IMR-90 (cell line): ENCODE results near the gene MAGI1. TPM values are rescaled to one million over a fixed set of nuclear protein-coding genes. Genes with fewer than 3 reads are reported as not detected.
A peak's percentile ranks its signal among the peaks of the same experiment; 100 is the strongest.

Source experiments
- ATAC-seq: fragments of 200-7000 bp; cut with Tn5 transposase; 2 replicates; pipeline ENCODE4 v1.9.1; 2020; ENCODE audit warnings: low read depth, mild to moderate bottlenecking, moderate library complexity
- BruUV-seq: library from RNA; stranded (reverse); fragments of 400-500 nt; replicated peaks from 2 replicates; lab custom pipeline; 2021; lab: Mats Ljungman, UMichigan
- CTCF ChIA-PET: fragments of 300-600 bp; formaldehyde crosslinking; extraction: SDS; loops from one replicate; lab custom pipeline; 2021; ENCODE audit warnings: antibody characterized with exemption; lab: Yijun Ruan, JAX
- POLR2A ChIA-PET: fragments of 300-600 bp; sonication (Branson Sonifier 250); formaldehyde crosslinking; loops from one replicate; lab custom pipeline; 2022; ENCODE audit warnings: antibody characterized with exemption; ENCODE audit not compliant: unreplicated experiment; lab: Charles Lee
- DNase-seq: peaks from one replicate; pipeline ENCODE4 v3.0.0; 2013
- H2AFZ ChIP-seq: replicated peaks from 2 replicates; pipeline ENCODE3; 2013; ENCODE audit warnings: low read length, mild to moderate bottlenecking; ENCODE audit not compliant: poor library complexity
- H2AK5ac ChIP-seq: 2 replicates; pipeline ENCODE4 v1.6.1; 2013; ENCODE audit warnings: low read depth, low read length, inconsistent platforms
- H2AK9ac ChIP-seq: replicated peaks from 2 replicates; pipeline ENCODE3; 2013; ENCODE audit warnings: mild to moderate bottlenecking, low read depth, low read length, moderate library complexity; ENCODE audit not compliant: poor library complexity
- H2BK120ac ChIP-seq: 2 replicates; pipeline ENCODE4 v1.6.1; 2013; ENCODE audit warnings: low read depth, low read length, inconsistent platforms
- H2BK15ac ChIP-seq: 3 replicates; pipeline ENCODE4 v1.6.1; 2013; ENCODE audit warnings: low read depth, low read length, inconsistent platforms
- H2BK20ac ChIP-seq: 2 replicates; pipeline ENCODE4 v1.6.1; 2013; ENCODE audit warnings: low read depth, mild to moderate bottlenecking, inconsistent platforms, low read length, moderate library complexity
- H2BK5ac ChIP-seq: 2 replicates; pipeline ENCODE4 v1.6.1; 2013; ENCODE audit warnings: mild to moderate bottlenecking, low read depth, low read length, inconsistent platforms; ENCODE audit not compliant: poor library complexity, severe bottlenecking
- H3K14ac ChIP-seq: replicated peaks from 2 replicates; pipeline ENCODE4 v1.6.1; 2013; ENCODE audit warnings: low read depth, low read length, inconsistent platforms
- H3K18ac ChIP-seq: 2 replicates; pipeline ENCODE4 v1.6.1; 2013; ENCODE audit warnings: low read depth, low read length, control low read depth
- H3K23ac ChIP-seq: 2 replicates; pipeline ENCODE4 v1.6.1; 2013; ENCODE audit warnings: low read depth, low read length, inconsistent platforms
- H3K27ac ChIP-seq: 2 replicates; pipeline ENCODE4 v1.5.1; 2013; ENCODE audit warnings: mild to moderate bottlenecking, control low read depth, low read length; ENCODE audit not compliant: insufficient read depth
- H3K27me3 ChIP-seq: 2 replicates; pipeline ENCODE4 v1.6.1; 2013; ENCODE audit warnings: low read length; ENCODE audit not compliant: control insufficient read depth, insufficient read depth
- H3K36me3 ChIP-seq: 2 replicates; pipeline ENCODE4 v1.6.1; 2013; ENCODE audit warnings: low read length, mixed read lengths; ENCODE audit not compliant: control insufficient read depth, insufficient read depth
- H3K4ac ChIP-seq: 2 replicates; pipeline ENCODE4 v1.6.1; 2013; ENCODE audit warnings: low read depth, low read length, inconsistent platforms
- H3K4me1 ChIP-seq: 2 replicates; pipeline ENCODE4 v1.6.1; 2013; ENCODE audit warnings: low read length, mixed read lengths; ENCODE audit not compliant: control insufficient read depth, insufficient read depth
- H3K4me2 ChIP-seq: 2 replicates; pipeline ENCODE4 v1.6.1; 2013; ENCODE audit warnings: low read depth, mild to moderate bottlenecking, control low read depth, low read length, moderate library complexity
- H3K4me3 ChIP-seq: 2 replicates; pipeline ENCODE4 v1.5.1; 2013; ENCODE audit warnings: low read depth, mild to moderate bottlenecking, control low read depth, low read length, moderate library complexity; ENCODE audit not compliant: insufficient read depth
- H3K56ac ChIP-seq: 2 replicates; pipeline ENCODE4 v1.6.1; 2013; ENCODE audit warnings: low read length, inconsistent platforms; ENCODE audit not compliant: insufficient read depth; ENCODE audit errors: extremely low read depth
- H3K79me1 ChIP-seq, 2 experiments: 2 replicates each; pipeline ENCODE4 v1.6.1; 2013; ENCODE audit warnings: low read length in 2 of 2, inconsistent platforms in 1 of 2, low read depth in 1 of 2
- H3K9ac ChIP-seq: 2 replicates; pipeline ENCODE4 v1.6.1; 2013; ENCODE audit warnings: low read depth, low read length, control low read depth
- H3K9me1 ChIP-seq: 2 replicates; pipeline ENCODE4 v1.6.1; 2013; ENCODE audit warnings: low read length, inconsistent platforms; ENCODE audit not compliant: insufficient read depth
- H3K9me3 ChIP-seq: 2 replicates; pipeline ENCODE4 v1.6.1; 2013; ENCODE audit warnings: low read length; ENCODE audit not compliant: control insufficient read depth, insufficient read depth
- H4K20me1 ChIP-seq: 2 replicates; pipeline ENCODE4 v1.6.1; 2013; ENCODE audit warnings: low read length, inconsistent platforms; ENCODE audit not compliant: insufficient read depth
- H4K5ac ChIP-seq: 2 replicates; pipeline ENCODE4 v1.6.1; 2013; ENCODE audit warnings: mild to moderate bottlenecking, low read depth, low read length, control low read depth
- H4K8ac ChIP-seq, 2 experiments: 2 replicates each; pipeline ENCODE4 v1.6.1; 2013; ENCODE audit warnings: low read depth in 2 of 2, low read length in 2 of 2, control low read depth in 1 of 2, inconsistent platforms in 1 of 2
- H4K91ac ChIP-seq: 2 replicates; pipeline ENCODE4 v1.6.1; 2013; ENCODE audit warnings: low read depth, low read length, inconsistent platforms; ENCODE audit not compliant: insufficient read depth
- NFE2L2 ChIP-seq: fragments of 150-350 bp; IDR thresholded peaks from 2 replicates; pipeline ENCODE4 v1.6.1; 2016; ENCODE audit warnings: low read depth, mild to moderate bottlenecking, low read length
- RAD21 ChIP-seq: IDR thresholded peaks from 2 replicates; pipeline ENCODE4 v1.6.1; 2012; ENCODE audit warnings: low read length, improper control_type of control experiment
- SMC3 ChIP-seq: fragments of 150-350 bp; IDR thresholded peaks from 2 replicates; pipeline ENCODE4 v1.6.1; 2016; ENCODE audit warnings: low read depth, mild to moderate bottlenecking, antibody characterized with exemption, low read length, moderate library complexity
- WGBS, 2 experiments: methylation state at CpG; one replicate each; pipeline versions ENCODE4 v1.1.5 to v1.1.7; 2013; ENCODE audit warnings: missing lambda C conversion rate in 2 of 2; ENCODE audit not compliant: insufficient read length in 1 of 2; ENCODE audit errors: extremely low coverage in 2 of 2; 5-methylcytosine and 5-hydroxymethylcytosine counted together
- dilution Hi-C: fragments of 300-500 bp; cut with HindIII; formaldehyde crosslinking; loops from one replicate; pipeline ENCODE4 v1.14.3; 2018; ENCODE audit warnings: low sequenced_read_pairs; ENCODE audit not compliant: unreplicated experiment
- in situ Hi-C: fragments of 300-500 bp; cut with MboI; formaldehyde crosslinking; loops from 3 replicates; pipeline ENCODE4 v1.14.3; 2019; ENCODE audit warnings: low sequenced_read_pairs, inconsistent platforms, mixed read lengths
- intact Hi-C: fragments of 100-400 bp; cut with micrococcal nuclease; formaldehyde crosslinking; loops from 2 replicates; pipeline ENCODE4 v1.10.0; 2022
- polyA plus RNA-seq, 3 experiments: library from polyadenylated mRNA; depleted of rRNA; stranded (reverse); fragments of >200 nt; gene quantifications; 2 replicates each; pipeline ENCODE4 v1.2.3, GENCODE V29; 2012; ENCODE audit warnings: low replicate concordance in 1 of 3
- total RNA-seq: library from RNA; depleted of rRNA; stranded (reverse); fragments of >200 nt; gene quantifications from 2 replicates; pipeline ENCODE4 v1.2.3, GENCODE V29; 2012
- TF ChIP-seq, protein P1 (sequence below): conservative IDR thresholded peaks from 2 replicates; pipeline ENCODE4 v1.5.1; 2012; ENCODE audit warnings: mild to moderate bottlenecking, low read depth, low read length, improper control_type of control experiment

The MAGI1 gene
- total and polyA plus RNA-seq, 2 of the 4 experiments (the other 2 are of a cell fraction), result 14.5 to 24.2 TPM

DNA sequence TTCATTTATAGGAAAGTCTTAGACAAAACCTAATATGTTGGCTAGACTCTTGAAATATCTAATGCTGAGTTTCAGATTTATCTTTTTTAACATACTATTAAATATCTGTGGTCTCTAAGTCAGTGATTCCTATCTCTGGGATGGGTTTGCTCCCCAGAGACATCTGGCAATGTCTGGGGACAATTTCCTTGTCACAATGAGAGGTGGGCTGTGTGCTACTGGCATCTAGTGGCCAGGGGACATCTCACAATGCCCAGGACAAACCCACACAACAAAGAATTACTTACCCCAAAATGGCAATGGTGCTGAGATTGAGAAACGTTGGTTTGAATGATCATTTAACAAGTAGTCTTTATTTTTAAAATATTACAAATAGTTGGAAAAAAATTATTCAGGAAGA, 602.1 kb downstream of the MAGI1 start:
- H4K91ac ChIP-seq, result no peak overlapping the region
- ChIA-PET CTCF (interaction anchor here (1.0 kb wide), 2 partner anchors 293 to 902 kb away, joined by 3 to 4 read pairs; no protein-coding TSS in a partner anchor), POLR2A (no interaction called here)
- H3K36me3 ChIP-seq, result 0 out of 2 replicates have a peak, but pooled peaks cover 2% of the 10 kb centered on the region
- no peaks in the 10 kb centered on the region; a peak in 1 of 4 replicates for H3K79me1 ChIP-seq
- ATAC-seq (no peak), DNase-seq (no peak)
- no peaks in the 10 kb centered on the region for H3K27me3 ChIP-seq
- no peak overlapping the region for H2AK5ac ChIP-seq
- H3K4me2 ChIP-seq, result no peak overlapping the region
- H4K8ac ChIP-seq, result no peak overlapping the region
- no peak overlapping the region for H3K56ac ChIP-seq
- no peak overlapping the region for H2BK120ac ChIP-seq
- intact Hi-C loops (loop anchor here (5.0 kb wide), 2 partner anchors 749 to 904 kb away; partner anchors contain the start of gene ADAMTS9), in situ Hi-C loops (loop anchor here (10.0 to 25.0 kb wide), 2 partner anchors 238 to 751 kb away; no protein-coding TSS in a partner anchor), dilution Hi-C loops (no loop called here)
- no peaks in the 10 kb centered on the region for H3K9me3 ChIP-seq
- no peak overlapping the region for H2BK5ac ChIP-seq
- no peak overlapping the region for H2AK9ac ChIP-seq
- no peak overlapping the region for H2BK20ac ChIP-seq
- H4K20me1 ChIP-seq, result no peaks in the 10 kb centered on the region
- H4K5ac ChIP-seq, result no peak overlapping the region
- TF ChIP-seq SMC3 (no peak), NFE2L2 (no peak), RAD21 (peak; percentile 29; the same call in 1 of the 2 replicates)
- TF ChIP-seq, protein P1, sequence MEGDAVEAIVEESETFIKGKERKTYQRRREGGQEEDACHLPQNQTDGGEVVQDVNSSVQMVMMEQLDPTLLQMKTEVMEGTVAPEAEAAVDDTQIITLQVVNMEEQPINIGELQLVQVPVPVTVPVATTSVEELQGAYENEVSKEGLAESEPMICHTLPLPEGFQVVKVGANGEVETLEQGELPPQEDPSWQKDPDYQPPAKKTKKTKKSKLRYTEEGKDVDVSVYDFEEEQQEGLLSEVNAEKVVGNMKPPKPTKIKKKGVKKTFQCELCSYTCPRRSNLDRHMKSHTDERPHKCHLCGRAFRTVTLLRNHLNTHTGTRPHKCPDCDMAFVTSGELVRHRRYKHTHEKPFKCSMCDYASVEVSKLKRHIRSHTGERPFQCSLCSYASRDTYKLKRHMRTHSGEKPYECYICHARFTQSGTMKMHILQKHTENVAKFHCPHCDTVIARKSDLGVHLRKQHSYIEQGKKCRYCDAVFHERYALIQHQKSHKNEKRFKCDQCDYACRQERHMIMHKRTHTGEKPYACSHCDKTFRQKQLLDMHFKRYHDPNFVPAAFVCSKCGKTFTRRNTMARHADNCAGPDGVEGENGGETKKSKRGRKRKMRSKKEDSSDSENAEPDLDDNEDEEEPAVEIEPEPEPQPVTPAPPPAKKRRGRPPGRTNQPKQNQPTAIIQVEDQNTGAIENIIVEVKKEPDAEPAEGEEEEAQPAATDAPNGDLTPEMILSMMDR, result peak; percentile 23; the same call in 1 of the 2 replicates
- WGBS, 2 experiments, result no CpG with 5 or more reads among the region's 1 CpG
- no peak overlapping the region for H3K27ac ChIP-seq
- no TSS peak for BruUV-seq
- no peak overlapping the region for H3K4ac ChIP-seq
- no peak overlapping the region for H3K18ac ChIP-seq
- no peak overlapping the region for H3K4me3 ChIP-seq
- no peaks in the 10 kb centered on the region for H3K9me1 ChIP-seq
- H3K14ac ChIP-seq, result no peak overlapping the region
- H3K4me1 ChIP-seq, result peaks cover 2% of the 10 kb centered on the region; the same call in 1 of the 2 replicates
- H2BK15ac ChIP-seq, result no peak overlapping the region
- no peak overlapping the region for H3K9ac ChIP-seq
- H2AFZ ChIP-seq, result no peak overlapping the region
- no peak overlapping the region for H3K23ac ChIP-seq
